ENCODE measurements around the gene TRMT2B.
"Not testable (repeated sequence)": the region's sequence is repeated elsewhere in the genome, so short reads cannot be mapped to it uniquely, and the experiment has no call there.

The TRMT2B gene

GRCh38 chrX:101012031-101012430, 39.9 kb downstream of the TRMT2B start:
- FAIRE-seq; DNase-seq (ENCODE audit: low spot score): not testable (repeated sequence)

DNA sequence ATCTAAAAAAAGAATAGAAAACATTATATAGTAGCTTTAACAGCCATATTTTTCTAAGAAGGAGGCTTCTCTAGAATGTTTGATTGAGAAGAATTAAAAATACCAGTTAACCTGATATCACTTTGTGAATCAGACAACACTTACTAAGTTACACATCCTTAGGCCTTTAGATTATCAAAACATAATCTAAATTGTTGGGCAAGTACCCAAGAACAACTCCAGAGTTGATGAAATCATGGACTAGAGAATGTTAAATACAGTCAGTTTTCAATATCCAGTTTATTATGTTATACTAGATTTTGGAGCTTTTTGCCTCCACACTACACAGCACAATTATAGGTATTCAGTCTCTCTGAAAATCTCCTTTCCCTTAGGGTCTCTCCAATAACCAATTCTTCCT, 42.8 kb downstream of the TRMT2B start:
- DNase-seq (ENCODE audit: low spot score) (no peak), FAIRE-seq (no peak)

GRCh38 chrX:100999451-100999850, 52.5 kb downstream of the TRMT2B start:
- no peak for DNase-seq (ENCODE audit: low spot score)
- no peak for FAIRE-seq

DNA sequence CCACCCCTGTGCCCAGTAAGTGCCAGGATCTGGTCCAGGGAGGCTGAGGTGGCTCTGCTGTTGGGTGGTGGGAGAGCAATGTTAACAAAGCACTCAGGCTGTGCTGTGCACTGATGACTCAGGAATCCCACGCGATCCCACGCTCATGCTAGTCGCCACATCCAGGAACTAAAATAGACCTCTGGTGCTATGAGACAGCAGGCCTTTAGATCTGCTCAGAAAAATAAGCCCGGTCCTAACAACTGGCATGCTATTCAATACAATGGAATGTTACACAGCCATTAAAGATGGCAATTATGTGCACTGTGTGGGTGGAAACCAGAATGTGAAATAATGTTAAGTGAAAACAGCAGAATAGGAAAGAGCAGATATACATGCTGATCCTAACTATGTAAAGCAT, 56.4 kb downstream of the TRMT2B start:
- DNase-seq (ENCODE audit: low spot score): peak; percentile 60
- FAIRE-seq: no peak

GRCh38 chrX:100994352-100995281, 57.3 kb downstream of the TRMT2B start:
- peak; percentile 50 for DNase-seq (ENCODE audit: low spot score)
- FAIRE-seq: no peak

DNA sequence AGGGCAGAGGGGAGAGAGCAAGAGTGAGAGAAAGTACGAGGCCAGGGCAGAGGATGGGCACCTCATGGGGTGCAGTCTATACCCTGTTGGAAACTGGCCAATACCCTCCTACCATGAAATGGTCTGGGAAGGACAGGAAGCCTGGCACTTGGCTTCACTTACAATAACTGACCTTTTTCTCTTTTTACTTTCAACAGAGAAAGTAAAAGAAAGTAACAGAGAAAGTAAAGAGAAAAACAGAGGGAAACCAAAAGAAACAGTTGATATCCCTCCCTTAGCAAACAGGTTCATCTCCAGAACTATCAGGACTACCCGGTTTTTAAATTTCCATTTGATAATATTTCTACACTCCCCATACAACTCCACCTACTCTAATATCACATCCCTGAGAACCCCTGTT, 61.8 kb downstream of the TRMT2B start:
- no peak for DNase-seq (ENCODE audit: low spot score)
- FAIRE-seq: no peak

- DNase-seq (ENCODE audit: low spot score) (no peak), FAIRE-seq (no peak)
These were observed 67.1 kb downstream of the TRMT2B start for GRCh38 chrX:100984818-100985217.

DNA sequence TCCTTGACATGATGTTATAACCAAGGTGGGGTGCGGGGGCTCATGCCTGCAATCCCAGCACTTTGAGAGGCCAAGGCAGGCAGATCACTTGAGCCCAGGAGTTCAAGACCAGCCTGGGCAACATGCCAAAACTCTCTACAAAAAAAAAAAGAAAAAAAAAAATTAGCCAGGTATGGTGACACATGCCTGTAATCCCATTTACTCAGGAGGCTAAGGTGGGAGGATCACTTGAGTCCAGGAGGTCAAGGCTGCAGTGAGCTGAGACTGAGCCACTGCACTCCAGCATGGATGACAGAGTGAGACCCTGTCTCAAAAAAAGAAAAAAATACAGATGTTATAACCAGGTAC, 70.4 kb downstream of the TRMT2B start:
- not testable (repeated sequence) for DNase-seq (ENCODE audit: low spot score); FAIRE-seq

- DNase-seq (ENCODE audit: low spot score) (no peak), FAIRE-seq (no peak)
These were observed 71.1 kb downstream of the TRMT2B start for GRCh38 chrX:100980608-100981497.

- DNase-seq (ENCODE audit: low spot score): no peak
These were observed 71.9 kb downstream of the TRMT2B start for GRCh38 chrX:100979881-100980607.

GRCh38 chrX:100976211-100976610, 75.7 kb downstream of the TRMT2B start:
- DNase-seq (ENCODE audit: low spot score) (no peak), FAIRE-seq (no peak)

More at GRCh38 chrX:100979881-100980607, 71.9 kb downstream of the TRMT2B start:
- no peak for FAIRE-seq

GRCh38 chrX:100975212-100975611, 76.7 kb downstream of the TRMT2B start:
- DNase-seq (ENCODE audit: low spot score) (no peak), FAIRE-seq (no peak)

DNA sequence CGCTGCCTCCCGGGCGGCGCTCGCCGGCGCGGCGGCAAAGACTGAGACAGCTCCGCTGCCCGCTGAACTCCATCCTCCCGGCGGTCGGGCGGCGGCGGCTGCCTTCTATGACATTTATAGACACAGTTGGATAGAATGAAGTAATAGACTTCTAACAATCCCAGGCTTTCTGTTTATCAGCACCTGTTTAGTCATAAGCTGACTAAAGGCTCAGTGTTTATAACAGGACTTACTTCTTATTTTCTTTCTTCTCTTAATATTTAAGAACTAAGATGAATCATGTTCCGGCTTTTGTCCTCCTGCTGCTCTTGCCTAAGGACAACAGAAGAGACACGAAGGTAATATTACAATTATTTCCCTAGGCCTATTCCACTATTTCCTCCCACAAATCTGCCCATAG, 78.5 kb downstream of the TRMT2B start:
- FAIRE-seq (no peak), DNase-seq (ENCODE audit: low spot score) (no peak)

DNA sequence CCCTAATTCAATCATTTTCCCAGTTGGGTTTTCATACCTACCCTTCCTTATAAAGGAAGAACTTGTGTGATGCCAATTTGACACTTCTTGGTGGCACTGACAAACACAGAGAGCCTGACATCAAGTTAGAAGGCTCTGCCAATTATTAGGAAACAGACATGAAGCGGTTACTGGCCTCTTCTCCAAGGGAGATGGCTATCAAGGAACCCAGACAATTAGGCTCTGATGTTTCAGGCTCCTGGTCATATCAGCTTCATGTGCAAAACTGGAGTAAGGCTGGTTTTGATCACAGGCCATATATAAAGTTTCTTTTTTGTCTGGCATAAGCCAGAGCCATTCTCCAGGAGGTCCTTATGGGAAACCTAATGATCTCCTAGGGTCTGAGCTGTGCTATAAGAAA, 82.0 kb downstream of the TRMT2B start:
- no peak for DNase-seq (ENCODE audit: low spot score)
- FAIRE-seq: no peak

- FAIRE-seq (no peak), DNase-seq (ENCODE audit: low spot score) (no peak)
These were observed 82.5 kb downstream of the TRMT2B start, which contains the start of gene ARL13A for GRCh38 chrX:100969408-100969807. Gene ARL13A (plus strand): TSS chrX:100969708. CDS start chrX:100973690, 3,982 bp downstream.

GRCh38 chrX:100964362-100964761, 87.5 kb downstream of the TRMT2B start:
- no peak for FAIRE-seq
- DNase-seq (ENCODE audit: low spot score): no peak

DNA sequence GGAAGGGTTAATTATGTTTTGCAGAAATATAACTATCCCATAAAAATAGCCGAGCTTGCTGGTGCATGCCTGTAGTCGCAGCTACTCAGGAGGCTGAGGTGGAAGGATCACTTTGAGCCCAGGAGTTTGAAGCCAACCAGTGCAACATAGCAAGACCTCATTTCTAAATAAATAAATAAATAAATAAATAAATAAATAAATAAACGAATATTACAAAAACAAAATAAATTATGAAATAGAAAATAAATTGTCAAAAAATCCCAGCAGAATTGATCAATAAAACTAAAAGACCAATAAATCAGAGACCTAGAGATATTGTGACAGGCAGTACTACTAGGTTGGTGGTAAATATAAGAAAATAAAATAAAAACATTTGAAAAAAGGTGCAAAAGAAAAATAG, 89.1 kb downstream of the TRMT2B start:
- DNase-seq (ENCODE audit: low spot score): no peak
- no peak for FAIRE-seq
